ENCODE data around the gene TRMT13. TPM values are rescaled to one million over a fixed set of nuclear protein-coding genes. Genes with fewer than 3 reads are reported as not detected.

The TRMT13 gene
- total and polyA plus RNA-seq, 8 donors, result 2.7 to 42.0 (median 5.7) TPM

- Histone ChIP-seq H3K4me1 (no peaks in the 10 kb centered on the region), H3K27ac (no peak overlapping the region), H3K36me3 (peaks cover 1 to 37% (median 35%) of the 10 kb centered on the region in 4 donors), H3K27me3 (no peaks in the 10 kb centered on the region), H3K9me3 (no peaks in the 10 kb centered on the region), H3K4me3 (no peak overlapping the region)
- TF ChIP-seq EP300 (IDR thresholded peaks at IDR 0.05) (no peak), POLR2A (IDR thresholded peaks at IDR 0.05) (no peak), POLR2AphosphoS5 (IDR thresholded peaks at IDR 0.05) (no peak), CTCF (IDR thresholded peaks at IDR 0.05) (no peak)
- intact Hi-C loops (cut with DNase I; ENCODE audit: low total_unique reads), result no loop called here
- WGBS, 5 donors, result 65 to 86% (median 81%) methylated on average over 4 of the region's 4 CpGs
- DNase-seq, result no peak
Measured at GRCh38 chr1:100152271-100152670, 19.3 kb downstream of the TRMT13 start.

- no peak for DNase-seq
- Histone ChIP-seq H3K27me3 (no peaks in the 10 kb centered on the region), H3K36me3 (no peaks in the 10 kb centered on the region), H3K4me3 (no peak overlapping the region), H3K27ac (no peak overlapping the region), H3K4me1 (no peaks in the 10 kb centered on the region), H3K9me3 (no peaks in the 10 kb centered on the region)
- intact Hi-C loops (cut with DNase I; ENCODE audit: low total_unique reads), result no loop called here
- TF ChIP-seq CTCF (IDR thresholded peaks at IDR 0.05) (no peak), EP300 (IDR thresholded peaks at IDR 0.05) (no peak), POLR2AphosphoS5 (IDR thresholded peaks at IDR 0.05) (no peak), POLR2A (IDR thresholded peaks at IDR 0.05) (no peak)
Measured at GRCh38 chr1:100162881-100163280, 29.9 kb downstream of the TRMT13 start.

DNA sequence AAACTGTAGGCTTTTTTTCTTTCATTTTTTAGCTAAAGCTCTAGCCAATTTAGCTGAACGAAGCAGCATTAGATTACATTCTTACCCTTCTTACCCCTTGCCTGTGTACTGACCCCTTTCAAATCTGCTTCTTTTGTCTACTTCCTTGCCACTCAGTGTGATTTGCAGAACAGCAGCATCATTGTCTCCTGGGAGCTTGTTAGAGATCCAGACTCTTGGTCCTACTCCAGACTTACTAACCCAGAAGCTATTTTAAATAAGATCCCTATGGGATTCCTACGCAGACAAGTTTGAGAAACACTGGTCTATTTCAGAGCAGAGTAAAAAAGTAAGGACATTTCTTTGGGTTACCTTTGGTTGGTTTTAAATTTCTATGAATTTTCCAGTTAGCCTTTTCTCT lies 31.3 kb downstream of the TRMT13 start:
- Histone ChIP-seq H3K36me3 (no peaks in the 10 kb centered on the region), H3K9me3 (no peaks in the 10 kb centered on the region), H3K27me3 (no peaks in the 10 kb centered on the region), H3K27ac (no peak overlapping the region), H3K4me3 (no peak overlapping the region), H3K4me1 (no peaks in the 10 kb centered on the region)
- no peak for TF ChIP-seq POLR2A (IDR thresholded peaks at IDR 0.05)
- no peak for TF ChIP-seq POLR2AphosphoS5 (IDR thresholded peaks at IDR 0.05)
- no peak for TF ChIP-seq EP300 (IDR thresholded peaks at IDR 0.05)
- TF ChIP-seq CTCF (IDR thresholded peaks at IDR 0.05), result no peak
- WGBS, 5 donors, result 62 to 68% (median 65%) methylated on average over 2 of the region's 2 CpGs
- intact Hi-C loops (cut with DNase I; ENCODE audit: low total_unique reads), result no loop called here
- DNase-seq, result peak in 1 of 2 donors; percentile 59

- intact Hi-C loops (cut with DNase I; ENCODE audit: low total_unique reads), result no loop called here
- no peak for TF ChIP-seq EP300 (IDR thresholded peaks at IDR 0.05)
- no peak for TF ChIP-seq POLR2AphosphoS5 (IDR thresholded peaks at IDR 0.05)
- TF ChIP-seq CTCF (IDR thresholded peaks at IDR 0.05), result no peak
- no peak for TF ChIP-seq POLR2A (IDR thresholded peaks at IDR 0.05)
- H3K36me3 ChIP-seq, result no peaks in the 10 kb centered on the region
- H3K9me3 ChIP-seq, result no peaks in the 10 kb centered on the region
- DNase-seq, result no peak
- WGBS, 5 donors, result 86 to 92% (median 89%) methylated on average over 5 of the region's 5 CpGs
- no peaks in the 10 kb centered on the region for H3K27me3 ChIP-seq
- H3K4me1 ChIP-seq, result no peaks in the 10 kb centered on the region
- no peak overlapping the region for H3K27ac ChIP-seq
- no peak overlapping the region for H3K4me3 ChIP-seq
Measured at GRCh38 chr1:100164702-100165101, 31.7 kb downstream of the TRMT13 start.

Data from stomach (tissue), 9 donors.